Activated naive CD8-positive, alpha-beta T cell (primary cell): ENCODE results near the gene ZNF358.

Source experiments
- H3K27ac Mint-ChIP-seq: one replicate; pipeline ENCODE4 v1.8.0; 2021; ENCODE audit warnings: mixed read lengths
- H3K27me3 Mint-ChIP-seq: one replicate; pipeline ENCODE4 v1.8.0; 2021; ENCODE audit warnings: mixed read lengths
- H3K36me3 Mint-ChIP-seq: one replicate; pipeline ENCODE4 v1.8.0; 2021; ENCODE audit warnings: mixed read lengths
- H3K4me1 Mint-ChIP-seq: one replicate; pipeline ENCODE4 v1.8.0; 2021; ENCODE audit warnings: low read depth, mixed read lengths
- H3K4me3 Mint-ChIP-seq: one replicate; pipeline ENCODE4 v1.8.0; 2021; ENCODE audit warnings: mild to moderate bottlenecking, mixed read lengths
- H3K9me3 Mint-ChIP-seq: one replicate; pipeline ENCODE4 v1.8.0; 2021; ENCODE audit warnings: low read depth, mixed read lengths

Gene ZNF358

DNA sequence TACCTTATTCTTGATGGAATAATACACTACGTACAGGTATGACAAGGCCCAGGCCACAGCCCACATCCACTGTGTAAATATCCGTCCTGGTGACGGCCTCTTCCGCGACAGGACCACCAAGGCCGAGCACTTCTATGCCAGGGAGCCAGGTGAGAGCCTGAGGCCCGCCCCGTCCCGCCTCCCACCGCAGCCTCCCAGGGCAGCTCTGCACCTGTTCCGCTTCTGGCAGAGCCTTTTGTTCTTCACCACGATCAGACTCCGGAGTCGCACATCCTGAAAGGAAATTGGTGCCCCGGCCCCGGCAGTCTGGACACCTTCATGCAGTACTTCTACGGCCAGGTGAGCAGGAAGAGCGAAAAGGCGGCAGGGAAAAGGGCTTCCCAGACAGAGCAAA lies 10.6 kb upstream of the ZNF358 start:
- Mint-ChIP-seq H3K27ac (no peak overlapping the region), H3K4me3 (peak overlapping the region; percentile 40), H3K27me3 (peaks cover 12% of the 10 kb centered on the region), H3K9me3 (no peaks in the 10 kb centered on the region), H3K36me3 (no peaks in the 10 kb centered on the region), H3K4me1 (peaks cover 10% of the 10 kb centered on the region)

DNA sequence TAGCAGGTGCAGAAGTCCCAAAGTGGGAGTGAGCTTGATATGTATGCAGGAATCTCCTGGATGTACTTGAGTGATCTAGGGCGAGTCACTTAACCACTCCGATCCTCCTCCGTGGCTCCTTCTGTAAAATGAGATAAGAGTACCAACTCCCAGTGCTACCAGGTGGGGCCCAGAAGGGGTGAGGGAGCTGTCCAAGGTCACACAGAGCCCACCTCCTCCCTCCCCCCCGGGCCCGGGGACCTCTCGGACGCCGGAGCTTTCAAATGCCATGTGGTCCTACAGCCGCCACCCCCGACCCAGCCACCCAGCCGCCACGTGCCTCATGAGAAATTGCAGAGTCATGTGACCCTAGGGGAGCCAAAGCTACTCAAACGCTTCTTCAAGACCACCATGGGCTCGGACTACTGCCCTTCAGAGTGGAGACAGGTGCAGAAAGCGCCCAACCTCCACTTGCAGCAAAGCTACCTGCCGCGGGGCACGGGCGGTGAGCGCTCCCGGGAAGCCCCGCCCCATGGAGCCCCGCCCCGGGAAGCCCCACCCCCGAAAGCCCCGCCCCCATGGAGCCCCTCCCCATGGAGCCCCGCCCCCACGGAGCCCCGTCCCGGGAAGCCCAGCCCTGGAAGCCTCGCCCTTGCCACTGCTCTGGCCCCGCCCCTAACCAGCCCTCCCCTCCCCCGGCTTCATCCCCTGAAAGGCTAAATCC lies 10.1 kb upstream of the ZNF358 start:
- H3K9me3 Mint-ChIP-seq: no peaks in the 10 kb centered on the region
- H3K36me3 Mint-ChIP-seq: no peaks in the 10 kb centered on the region
- peaks cover 12% of the 10 kb centered on the region for H3K27me3 Mint-ChIP-seq
- H3K27ac Mint-ChIP-seq: no peak overlapping the region
- H3K4me1 Mint-ChIP-seq: peaks cover 10% of the 10 kb centered on the region
- H3K4me3 Mint-ChIP-seq: peak overlapping the region; percentile 40

DNA sequence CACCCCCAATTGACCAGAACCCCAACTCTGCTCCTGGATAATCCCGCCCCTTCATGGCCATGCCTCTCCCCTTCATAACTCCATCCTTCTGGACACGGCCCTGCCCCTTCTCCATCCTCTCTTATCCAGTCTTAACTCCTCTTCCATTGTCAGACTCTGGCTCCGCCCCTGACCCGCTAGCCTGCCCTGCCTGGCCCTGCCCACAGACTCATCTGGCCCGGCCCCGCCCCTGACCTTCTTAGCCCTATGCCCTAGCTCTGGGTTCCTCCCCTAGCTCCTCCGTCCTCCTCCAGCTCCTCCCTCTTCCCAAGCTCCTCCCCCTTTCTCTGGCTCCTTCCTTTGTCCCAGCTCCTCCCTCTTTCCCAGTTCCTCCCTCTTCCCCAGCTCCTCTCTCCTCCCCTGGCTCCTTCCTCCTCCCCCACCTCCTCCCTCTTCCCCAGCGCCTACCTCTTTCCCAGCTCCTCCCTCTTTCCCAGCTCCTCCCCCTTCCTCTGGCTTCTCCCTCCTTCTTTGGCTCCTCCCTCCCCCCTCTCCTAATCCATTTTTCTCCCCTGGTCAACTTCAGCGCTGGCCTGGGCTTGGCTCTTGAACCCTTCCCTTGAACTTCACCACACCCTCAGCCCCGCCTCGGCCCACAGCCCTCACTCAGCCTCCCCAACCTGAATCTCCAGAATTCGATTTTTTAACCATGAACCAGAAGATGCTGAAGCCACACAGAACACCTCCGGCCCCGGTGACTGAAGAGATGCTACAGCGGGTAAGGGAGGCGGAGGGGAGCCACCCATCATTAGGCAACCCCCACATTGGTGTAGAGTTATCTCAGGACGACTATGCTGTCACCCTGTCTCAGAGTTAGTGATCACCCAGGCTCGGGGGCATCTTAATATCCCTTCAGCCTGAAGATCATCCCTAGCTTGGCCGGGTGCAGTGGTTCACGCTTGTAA lies 9.2 kb upstream of the ZNF358 start:
- Mint-ChIP-seq H3K9me3 (no peaks in the 10 kb centered on the region), H3K27me3 (peaks cover 10% of the 10 kb centered on the region), H3K27ac (no peak overlapping the region), H3K4me3 (no peak overlapping the region), H3K4me1 (peaks cover 10% of the 10 kb centered on the region), H3K36me3 (no peaks in the 10 kb centered on the region)

DNA sequence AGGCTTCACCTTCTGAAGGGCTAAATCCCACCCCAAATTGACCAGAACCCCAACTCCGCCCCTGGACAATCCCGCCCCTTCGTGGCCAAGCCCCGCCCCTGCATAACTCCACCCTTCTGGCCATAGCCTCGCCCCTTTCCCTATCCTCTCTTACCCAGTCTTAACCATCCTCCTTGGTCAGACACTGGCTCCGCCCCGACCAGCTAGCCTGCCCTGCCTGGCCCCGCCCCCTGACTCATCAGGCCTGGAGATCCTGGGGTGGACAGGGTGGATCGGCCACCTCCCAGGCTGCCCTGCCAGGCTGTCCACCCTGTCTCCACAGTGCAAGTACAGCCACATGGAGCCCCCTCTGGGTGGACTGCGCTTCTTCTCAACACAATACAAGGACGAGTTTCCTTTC lies 8.0 kb upstream of the ZNF358 start:
- H3K36me3 Mint-ChIP-seq: no peaks in the 10 kb centered on the region
- H3K27ac Mint-ChIP-seq: no peak overlapping the region
- H3K27me3 Mint-ChIP-seq: peaks cover 7% of the 10 kb centered on the region
- H3K4me3 Mint-ChIP-seq: no peak overlapping the region
- H3K4me1 Mint-ChIP-seq: peaks cover 10% of the 10 kb centered on the region
- H3K9me3 Mint-ChIP-seq: no peaks in the 10 kb centered on the region

DNA sequence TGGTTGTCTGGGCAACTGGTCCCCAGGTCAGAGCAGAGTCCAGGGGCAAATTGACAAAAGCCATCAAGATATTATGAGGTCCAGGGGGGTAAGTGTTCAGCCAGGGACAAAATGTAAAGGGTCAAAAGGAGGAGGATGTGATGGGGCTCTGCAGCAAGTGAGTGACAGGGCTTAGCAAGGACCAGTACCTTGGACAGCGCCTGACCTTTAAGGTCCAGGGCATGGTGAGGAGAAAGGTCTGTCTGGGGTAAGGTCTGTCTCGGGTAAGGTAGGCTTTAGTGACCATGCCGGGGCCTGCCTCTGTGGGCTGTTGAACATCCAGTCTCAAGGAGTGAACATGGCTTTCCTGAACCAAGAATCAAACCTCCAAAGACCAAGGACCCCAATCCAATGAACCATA lies 6.3 kb upstream of the ZNF358 start:
- Mint-ChIP-seq H3K36me3 (no peaks in the 10 kb centered on the region), H3K27ac (no peak overlapping the region), H3K27me3 (peaks cover 4% of the 10 kb centered on the region), H3K4me1 (peaks cover 10% of the 10 kb centered on the region), H3K9me3 (no peaks in the 10 kb centered on the region), H3K4me3 (no peak overlapping the region)

DNA sequence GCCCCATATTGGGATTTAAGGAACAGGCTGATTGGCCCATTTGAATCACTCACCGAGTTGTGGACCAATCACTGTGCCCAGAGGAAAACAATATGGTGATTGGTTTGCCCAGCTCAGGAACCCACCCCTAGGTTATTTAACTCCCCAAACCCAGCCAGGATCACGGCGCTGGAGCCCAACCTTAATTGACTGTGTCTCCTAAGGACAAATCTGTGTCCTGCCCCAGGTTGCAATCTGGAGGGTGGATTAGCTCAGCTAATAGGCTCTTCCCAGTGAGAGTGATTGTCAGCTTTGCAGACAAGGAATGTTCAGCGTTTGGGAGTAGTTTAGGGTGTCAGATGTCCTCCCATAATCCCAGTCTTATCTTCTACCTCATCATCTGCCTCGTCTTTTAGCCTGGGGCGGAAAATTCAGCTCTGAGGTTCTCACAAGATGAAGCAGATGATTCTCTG lies 3.5 kb upstream of the ZNF358 start:
- H3K4me1 Mint-ChIP-seq: peaks cover 12% of the 10 kb centered on the region
- no peaks in the 10 kb centered on the region for H3K9me3 Mint-ChIP-seq
- no peak overlapping the region for H3K4me3 Mint-ChIP-seq
- H3K27me3 Mint-ChIP-seq: peaks cover 1% of the 10 kb centered on the region
- no peaks in the 10 kb centered on the region for H3K36me3 Mint-ChIP-seq
- no peak overlapping the region for H3K27ac Mint-ChIP-seq

DNA sequence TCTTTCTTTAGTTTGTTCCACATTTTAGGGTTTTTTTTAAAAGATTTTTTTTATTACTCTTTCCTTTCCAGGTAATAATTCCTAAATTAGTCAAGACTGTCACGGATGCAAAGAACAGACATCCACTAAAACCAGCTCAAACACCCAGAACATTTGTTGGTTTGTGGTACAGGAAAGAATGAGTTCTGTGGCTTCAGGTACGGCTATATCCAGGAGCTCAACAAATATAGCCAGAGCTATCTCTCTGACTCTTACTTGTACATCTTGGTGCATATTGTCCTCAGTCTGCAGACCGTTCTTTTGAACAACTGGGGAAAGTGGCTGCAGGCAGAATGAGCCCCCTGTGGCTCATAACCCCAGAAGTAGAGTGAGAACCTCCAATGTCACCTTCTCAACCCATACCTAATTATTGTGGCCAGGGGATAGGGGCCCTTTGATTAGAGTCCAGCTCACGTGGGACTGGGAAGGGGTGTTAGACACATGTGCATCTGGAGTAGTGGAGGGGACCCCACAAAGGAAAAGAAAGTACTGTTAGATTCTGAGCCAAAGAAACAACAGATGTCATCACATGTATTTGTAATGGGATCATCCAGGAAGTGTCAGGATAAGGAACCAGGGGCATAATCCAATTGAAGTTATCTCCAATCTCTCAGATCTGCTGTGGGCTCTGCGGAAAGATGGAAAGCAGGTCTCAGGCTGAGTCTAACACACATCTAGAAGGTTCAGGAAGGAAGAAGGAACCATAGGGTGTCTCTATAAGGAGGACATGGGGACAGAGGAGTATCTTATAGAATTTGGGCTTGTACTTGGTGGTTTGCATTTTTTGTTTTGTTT lies 1.9 kb upstream of the ZNF358 start:
- Mint-ChIP-seq H3K4me1 (peaks cover 16% of the 10 kb centered on the region), H3K4me3 (peak overlapping the region; percentile 38), H3K9me3 (no peaks in the 10 kb centered on the region), H3K27me3 (peaks cover 1% of the 10 kb centered on the region), H3K36me3 (no peaks in the 10 kb centered on the region), H3K27ac (no peak overlapping the region)

DNA sequence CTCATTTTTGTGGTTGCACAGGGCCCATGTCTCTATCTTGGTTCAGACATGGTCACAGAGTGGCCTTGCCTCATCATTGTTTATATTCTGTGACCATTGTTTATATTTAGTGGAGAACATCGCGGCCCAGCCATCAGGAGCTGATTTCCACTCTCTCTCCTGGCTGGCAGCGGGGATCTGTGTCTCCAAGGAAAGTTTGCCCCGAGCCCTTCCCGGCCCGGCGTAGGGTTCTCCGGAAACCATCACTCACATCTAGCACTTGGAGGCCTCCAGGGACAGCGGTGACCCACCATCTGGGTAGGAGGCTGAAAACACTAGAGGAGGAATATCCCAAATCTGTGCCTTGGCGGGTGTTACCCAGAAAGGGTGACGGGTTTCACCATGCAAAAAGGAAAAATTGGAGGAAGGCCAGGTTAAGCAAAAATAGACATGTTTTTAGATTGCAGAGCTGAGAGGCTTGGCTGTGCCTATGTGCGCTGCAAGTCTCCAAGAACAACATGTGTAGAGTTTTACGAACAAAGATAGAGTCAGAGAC lies 726 bp upstream of the ZNF358 start:
- peaks cover 1% of the 10 kb centered on the region for H3K27me3 Mint-ChIP-seq
- peak overlapping the region; percentile 84 for H3K4me3 Mint-ChIP-seq
- no peaks in the 10 kb centered on the region for H3K9me3 Mint-ChIP-seq
- peak overlapping the region; percentile 76 for H3K27ac Mint-ChIP-seq
- peaks cover 16% of the 10 kb centered on the region for H3K4me1 Mint-ChIP-seq
- H3K36me3 Mint-ChIP-seq: no peaks in the 10 kb centered on the region

DNA sequence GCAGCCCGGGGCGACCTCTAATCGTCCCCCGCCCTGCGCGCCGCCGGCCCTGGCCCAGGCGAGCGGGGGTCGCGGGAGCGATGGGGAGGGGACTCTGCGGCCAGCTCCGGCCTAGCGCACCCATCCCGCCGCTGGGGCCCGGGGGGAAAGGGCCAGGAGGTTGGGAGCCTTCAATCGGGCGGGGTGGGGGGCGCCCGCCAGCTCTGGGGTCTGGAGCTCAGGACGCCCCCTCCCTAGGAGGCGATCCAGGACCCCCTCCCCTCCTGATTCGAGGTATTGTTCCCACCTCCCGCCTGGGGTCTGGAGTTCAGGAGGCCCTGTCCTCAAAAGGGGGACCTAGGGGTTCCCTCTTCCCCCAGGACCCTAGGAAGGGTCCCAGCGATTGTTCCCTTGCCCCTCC lies 430 bp downstream of the ZNF358 start:
- Mint-ChIP-seq H3K27me3 (peaks cover 1% of the 10 kb centered on the region), H3K36me3 (no peaks in the 10 kb centered on the region), H3K27ac (no peak overlapping the region), H3K4me3 (peak overlapping the region; percentile 84), H3K9me3 (no peaks in the 10 kb centered on the region), H3K4me1 (peaks cover 16% of the 10 kb centered on the region)

DNA sequence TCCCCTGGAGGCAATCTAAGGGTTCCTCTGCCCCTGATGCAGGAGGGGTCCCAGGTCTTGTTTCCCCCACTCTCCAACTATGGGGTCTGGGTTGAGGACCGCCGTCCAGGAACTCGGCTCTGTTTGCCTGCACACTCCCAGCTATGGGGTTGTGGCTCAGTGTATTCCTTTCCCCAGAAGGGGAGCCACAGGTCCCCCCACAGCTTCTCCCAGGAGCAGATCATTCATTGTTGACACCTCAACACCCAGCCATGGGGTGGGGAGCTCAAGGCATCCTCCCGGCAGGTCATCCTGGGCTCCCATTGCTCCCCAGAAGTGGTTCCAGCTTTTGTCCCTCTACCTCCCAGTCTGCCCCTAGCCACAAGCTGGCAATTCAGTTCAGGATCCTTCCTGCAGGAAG lies 975 bp downstream of the ZNF358 start:
- Mint-ChIP-seq H3K27ac (no peak overlapping the region), H3K9me3 (no peaks in the 10 kb centered on the region), H3K36me3 (no peaks in the 10 kb centered on the region), H3K27me3 (peaks cover 1% of the 10 kb centered on the region), H3K4me1 (peaks cover 18% of the 10 kb centered on the region), H3K4me3 (peak overlapping the region; percentile 84)

DNA sequence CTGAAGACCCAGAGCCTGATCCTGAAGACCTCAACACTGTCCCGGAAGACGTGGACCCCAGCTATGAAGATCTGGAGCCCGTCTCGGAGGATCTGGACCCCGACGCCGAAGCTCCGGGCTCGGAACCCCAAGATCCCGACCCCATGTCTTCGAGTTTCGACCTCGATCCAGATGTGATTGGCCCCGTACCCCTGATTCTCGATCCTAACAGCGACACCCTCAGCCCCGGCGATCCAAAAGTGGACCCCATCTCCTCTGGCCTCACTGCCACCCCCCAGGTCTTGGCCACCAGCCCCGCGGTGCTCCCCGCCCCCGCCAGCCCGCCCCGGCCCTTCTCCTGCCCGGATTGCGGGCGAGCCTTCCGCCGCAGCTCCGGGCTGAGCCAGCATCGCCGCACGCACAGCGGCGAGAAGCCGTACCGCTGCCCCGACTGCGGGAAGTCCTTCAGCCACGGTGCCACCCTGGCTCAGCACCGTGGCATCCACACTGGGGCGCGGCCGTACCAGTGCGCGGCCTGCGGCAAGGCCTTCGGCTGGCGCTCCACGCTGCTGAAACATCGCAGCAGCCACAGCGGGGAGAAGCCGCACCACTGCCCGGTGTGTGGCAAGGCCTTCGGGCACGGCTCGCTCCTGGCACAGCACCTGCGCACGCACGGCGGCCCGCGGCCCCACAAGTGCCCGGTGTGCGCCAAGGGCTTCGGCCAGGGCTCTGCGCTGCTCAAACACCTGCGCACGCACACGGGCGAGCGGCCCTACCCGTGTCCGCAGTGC lies 3.6 kb downstream of the ZNF358 start:
- peaks cover 26% of the 10 kb centered on the region for H3K4me1 Mint-ChIP-seq
- no peaks in the 10 kb centered on the region for H3K9me3 Mint-ChIP-seq
- H3K36me3 Mint-ChIP-seq: no peaks in the 10 kb centered on the region
- H3K27me3 Mint-ChIP-seq: peaks cover 1% of the 10 kb centered on the region
- H3K27ac Mint-ChIP-seq: no peak overlapping the region
- H3K4me3 Mint-ChIP-seq: no peak overlapping the region

DNA sequence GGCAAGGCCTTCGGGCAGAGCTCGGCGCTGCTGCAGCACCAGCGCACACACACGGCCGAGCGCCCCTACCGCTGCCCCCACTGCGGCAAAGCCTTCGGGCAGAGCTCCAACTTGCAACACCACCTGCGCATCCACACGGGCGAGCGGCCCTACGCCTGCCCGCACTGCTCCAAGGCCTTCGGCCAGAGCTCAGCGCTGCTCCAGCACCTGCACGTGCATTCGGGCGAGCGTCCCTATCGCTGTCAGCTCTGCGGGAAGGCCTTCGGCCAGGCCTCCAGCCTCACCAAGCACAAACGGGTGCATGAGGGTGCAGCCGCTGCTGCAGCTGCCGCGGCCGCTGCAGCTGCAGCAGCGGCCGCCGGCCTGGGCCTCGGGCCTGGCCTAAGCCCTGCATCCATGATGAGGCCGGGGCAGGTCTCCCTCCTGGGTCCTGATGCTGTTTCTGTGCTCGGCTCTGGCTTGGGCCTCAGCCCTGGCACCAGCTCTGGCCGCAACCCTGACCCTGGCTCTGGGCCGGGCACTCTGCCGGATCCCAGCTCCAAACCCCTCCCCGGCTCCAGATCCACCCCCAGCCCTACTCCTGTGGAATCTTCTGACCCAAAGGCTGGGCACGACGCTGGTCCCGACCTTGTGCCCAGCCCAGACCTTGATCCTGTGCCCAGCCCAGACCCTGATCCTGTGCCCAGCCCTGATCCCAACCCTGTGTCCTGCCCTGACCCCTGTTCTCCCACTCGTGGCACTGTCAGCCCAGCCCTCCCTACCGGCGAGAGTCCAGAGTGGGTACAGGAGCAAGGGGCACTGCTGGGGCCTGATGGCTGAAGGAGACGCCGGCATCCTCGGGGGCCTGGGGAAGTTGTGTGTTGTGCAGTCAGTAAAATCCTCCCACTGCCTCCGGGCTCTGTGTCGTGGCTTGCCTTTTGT lies 4.5 kb downstream of the ZNF358 start:
- H3K4me1 Mint-ChIP-seq: peaks cover 23% of the 10 kb centered on the region
- H3K36me3 Mint-ChIP-seq: no peaks in the 10 kb centered on the region
- H3K4me3 Mint-ChIP-seq: no peak overlapping the region
- no peaks in the 10 kb centered on the region for H3K9me3 Mint-ChIP-seq
- no peak overlapping the region for H3K27ac Mint-ChIP-seq
- H3K27me3 Mint-ChIP-seq: no peaks in the 10 kb centered on the region

DNA sequence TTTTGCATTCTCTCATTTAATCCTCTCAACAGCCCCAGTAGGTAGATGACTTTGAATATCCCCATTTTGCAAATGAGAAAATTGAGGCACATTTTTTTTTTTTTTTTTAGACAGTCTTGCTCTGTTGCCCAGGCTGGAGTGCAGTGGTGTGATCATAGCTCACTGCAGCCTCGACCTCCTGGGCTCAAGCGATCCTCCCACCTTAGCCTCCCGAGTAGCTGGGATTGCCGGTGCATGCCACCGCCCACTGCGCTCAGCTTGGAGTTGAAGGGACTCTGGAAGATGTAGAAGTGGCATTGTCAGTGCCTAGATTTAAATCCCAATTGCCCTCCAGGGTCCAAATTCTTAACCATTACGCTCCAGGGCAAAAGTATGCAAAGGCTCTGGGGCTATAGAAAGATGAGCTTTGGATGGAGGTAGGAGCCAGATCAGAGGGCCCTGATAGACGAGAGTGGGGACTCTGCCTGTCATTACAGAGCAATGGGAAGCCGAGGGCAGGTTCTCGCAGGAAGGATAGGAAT lies 5.7 kb downstream of the ZNF358 start:
- H3K27me3 Mint-ChIP-seq: no peaks in the 10 kb centered on the region
- H3K27ac Mint-ChIP-seq: peak overlapping the region; percentile 28
- peaks cover 19% of the 10 kb centered on the region for H3K4me1 Mint-ChIP-seq
- peak overlapping the region; percentile 78 for H3K4me3 Mint-ChIP-seq
- no peaks in the 10 kb centered on the region for H3K9me3 Mint-ChIP-seq
- no peaks in the 10 kb centered on the region for H3K36me3 Mint-ChIP-seq
